HG02623 (cell line): ENCODE measurements around the gene DLX6.
A peak's percentile ranks its signal among the peaks of the same experiment; 100 is the strongest.
"Not testable (repeated sequence)": the region's sequence is repeated elsewhere in the genome, so short reads cannot be mapped to it uniquely, and the experiment has no call there.

ENCODE experiments used
- ATAC-seq: cut with Tn5 transposase; IDR thresholded peaks from one replicate; pipeline ENCODE4 v1.9.1; 2021; ENCODE audit warnings: moderate library complexity; ENCODE audit not compliant: unreplicated experiment

DLX6 gene

GRCh38 chr7:97021747-97022490 lies 16.6 kb downstream of the DLX6 start:
- no peak for ATAC-seq

- no peak for ATAC-seq
Observed at GRCh38 chr7:97022491-97023306, 17.3 kb downstream of the DLX6 start.

DNA sequence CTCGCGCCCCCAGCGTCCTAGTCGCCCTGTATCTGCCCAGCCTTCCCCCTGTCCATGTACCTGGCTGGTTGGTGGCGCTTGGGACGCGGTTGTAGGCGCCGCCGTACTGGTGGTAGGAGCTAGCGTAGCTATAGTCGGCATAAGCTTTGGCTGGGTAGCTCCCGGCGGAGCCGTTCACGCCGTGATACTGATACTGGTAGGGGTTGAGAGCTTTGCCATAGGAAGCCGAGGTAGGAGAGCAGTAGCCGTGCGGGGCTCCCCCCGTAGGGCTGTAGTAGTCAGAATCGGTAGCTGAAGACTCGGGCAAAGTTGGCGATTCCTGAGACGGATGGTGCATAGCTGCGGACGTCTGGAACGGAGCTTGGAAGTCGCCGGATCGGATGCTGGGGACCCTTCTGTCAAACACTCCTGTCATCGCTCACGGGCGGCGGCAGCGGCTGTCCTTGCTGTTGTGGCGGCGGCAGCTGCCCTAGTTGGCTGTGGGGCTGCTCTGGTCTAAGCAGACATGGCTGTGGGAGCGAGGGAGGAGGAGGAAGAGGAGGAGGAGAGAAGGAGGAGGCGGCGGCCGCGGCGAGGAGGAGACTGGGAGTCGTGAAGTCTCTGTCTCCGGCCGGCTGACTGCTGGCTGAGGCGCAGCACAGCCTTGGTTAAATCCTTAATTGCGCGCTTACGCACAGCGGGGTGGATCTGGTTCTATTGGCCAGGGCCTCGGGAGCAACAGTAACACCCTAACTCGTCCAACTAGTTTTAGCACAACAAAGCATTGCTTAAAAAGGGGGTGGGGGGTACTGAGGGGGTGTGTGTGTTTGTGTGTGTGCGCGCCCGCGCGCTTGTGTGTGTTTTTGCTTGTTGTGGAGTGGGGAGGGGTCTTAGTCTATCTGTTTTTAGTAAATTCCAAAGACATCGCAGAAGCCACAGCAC lies 19.1 kb downstream of the DLX6 start, which contains the start of gene DLX5:
Gene DLX5, minus strand, starts transcription at position 623 of the 921 bp plus-strand sequence. Its CDS starts 208 bp downstream, at position 415.
- no peak for ATAC-seq

DNA sequence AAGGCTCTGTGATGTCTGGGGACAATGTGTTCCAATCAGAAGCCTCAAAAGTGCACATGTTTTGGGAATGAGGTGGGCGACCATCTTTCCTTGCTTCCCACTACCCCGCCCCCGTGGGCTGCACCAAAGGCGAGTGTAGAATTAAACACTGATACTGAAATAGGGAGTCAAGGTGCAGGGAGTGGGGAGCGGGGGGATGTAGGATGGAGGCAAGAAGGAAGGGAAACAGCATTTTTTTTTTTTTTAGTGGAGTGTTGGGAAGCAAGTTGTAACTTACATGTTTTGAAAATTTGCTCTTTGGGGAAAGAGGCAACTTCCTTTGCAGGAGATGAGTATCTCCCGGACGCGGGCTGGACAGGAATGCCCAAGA lies 19.8 kb downstream of the DLX6 start:
- ATAC-seq = no peak

DNA sequence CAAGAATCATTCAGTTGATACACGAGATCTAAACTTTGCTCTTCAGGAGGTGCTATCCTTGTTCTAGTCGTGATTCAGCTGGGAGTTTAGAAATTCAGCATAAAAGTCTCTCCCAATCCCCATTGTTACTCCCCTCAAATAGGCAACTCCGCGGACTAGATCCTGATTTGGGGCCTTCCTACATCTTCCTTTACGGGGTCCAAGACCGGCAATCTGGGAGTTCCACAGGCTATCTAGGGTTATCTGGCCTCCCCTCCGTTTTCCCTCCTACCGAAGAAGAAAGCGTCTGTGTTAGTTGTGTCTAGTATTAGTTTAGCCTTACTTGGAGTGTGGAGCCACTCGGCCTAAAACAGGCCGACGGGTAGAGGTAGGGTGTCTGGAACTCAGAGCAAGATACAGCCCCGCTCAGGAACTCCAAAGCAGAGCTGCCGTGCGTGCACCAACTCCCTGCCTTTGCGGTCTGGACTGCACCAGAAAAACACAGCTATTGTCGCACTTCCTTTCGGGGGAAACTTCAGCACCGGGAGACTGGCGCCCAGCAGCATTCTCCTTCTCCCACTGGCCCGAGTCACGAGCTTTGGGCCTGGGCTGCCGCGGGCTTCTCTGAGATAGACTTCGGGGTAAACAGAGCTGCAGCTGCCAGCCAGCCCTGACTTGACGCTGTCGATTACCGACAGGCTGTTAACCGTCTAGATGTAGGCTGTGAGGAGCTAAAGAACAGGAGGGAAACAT lies 20.8 kb downstream of the DLX6 start:
- no peak for ATAC-seq

DNA sequence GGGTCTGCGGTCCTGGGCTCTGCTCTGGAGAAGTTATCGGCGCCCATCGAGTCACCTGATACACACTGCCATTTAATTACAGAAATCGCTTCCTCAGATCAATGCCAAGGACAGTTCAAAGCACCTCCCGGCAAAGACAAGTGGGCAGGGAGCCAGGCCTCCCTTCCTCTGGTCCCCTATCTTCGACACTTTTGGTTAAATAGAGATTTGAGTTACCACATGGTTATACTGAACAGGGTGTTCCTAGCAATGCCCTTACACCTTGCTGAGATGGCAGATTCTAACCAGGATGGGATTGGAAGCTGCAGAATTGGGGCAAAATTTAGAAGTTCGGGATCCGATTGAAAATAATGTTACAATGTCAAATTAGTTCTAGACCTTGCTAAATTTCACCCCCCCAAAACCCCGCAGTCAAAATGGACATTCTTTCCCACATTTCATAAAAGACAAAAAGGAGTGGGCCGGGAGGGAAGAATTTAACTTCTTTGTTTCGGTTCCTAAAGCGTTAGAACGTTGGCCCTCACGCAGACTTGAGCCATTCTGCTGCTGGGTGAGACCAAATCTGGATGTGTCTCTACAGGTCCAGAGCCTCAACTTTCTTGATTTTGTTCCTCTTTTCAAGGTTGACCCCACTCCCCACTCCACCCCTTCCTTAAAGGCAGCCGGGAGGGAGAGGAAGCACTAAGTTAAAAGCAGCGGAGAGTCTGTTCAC lies 21.5 kb downstream of the DLX6 start:
- ATAC-seq = no peak

GRCh38 chr7:97027427-97028234 lies 22.3 kb downstream of the DLX6 start:
- peak; percentile 95 for ATAC-seq

GRCh38 chr7:97034213-97034852 lies 29.0 kb downstream of the DLX6 start:
- ATAC-seq = not testable (repeated sequence)

GRCh38 chr7:97039374-97040065 lies 34.2 kb downstream of the DLX6 start:
- no peak for ATAC-seq

DNA sequence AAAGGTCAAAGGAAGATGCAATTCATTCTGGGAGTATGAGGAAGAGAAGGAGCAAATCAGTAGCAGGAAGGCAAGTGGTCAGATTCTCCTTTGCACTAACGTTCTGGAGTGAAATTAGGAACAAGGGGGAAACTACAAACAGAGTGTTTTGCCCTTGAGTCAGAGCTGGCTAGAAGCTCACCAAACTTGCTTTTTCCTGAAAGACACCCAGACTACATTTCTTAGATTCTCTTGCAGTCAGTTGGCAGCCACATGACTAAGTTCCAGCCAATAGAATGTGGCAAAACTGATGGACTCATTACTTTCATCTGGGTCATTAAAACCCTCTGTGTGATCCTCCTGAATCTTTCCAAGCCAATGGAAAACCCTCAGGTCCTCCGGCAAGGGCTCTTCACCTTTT lies 37.9 kb downstream of the DLX6 start:
- no peak for ATAC-seq
